NCI-H82 (cell line): ENCODE measurements around the gene EGR2.

Source experiments
- DNase-seq: peaks from one replicate; lab custom pipeline; 2025; lab: John Stamatoyannopoulos, UW

The EGR2 gene

DNA sequence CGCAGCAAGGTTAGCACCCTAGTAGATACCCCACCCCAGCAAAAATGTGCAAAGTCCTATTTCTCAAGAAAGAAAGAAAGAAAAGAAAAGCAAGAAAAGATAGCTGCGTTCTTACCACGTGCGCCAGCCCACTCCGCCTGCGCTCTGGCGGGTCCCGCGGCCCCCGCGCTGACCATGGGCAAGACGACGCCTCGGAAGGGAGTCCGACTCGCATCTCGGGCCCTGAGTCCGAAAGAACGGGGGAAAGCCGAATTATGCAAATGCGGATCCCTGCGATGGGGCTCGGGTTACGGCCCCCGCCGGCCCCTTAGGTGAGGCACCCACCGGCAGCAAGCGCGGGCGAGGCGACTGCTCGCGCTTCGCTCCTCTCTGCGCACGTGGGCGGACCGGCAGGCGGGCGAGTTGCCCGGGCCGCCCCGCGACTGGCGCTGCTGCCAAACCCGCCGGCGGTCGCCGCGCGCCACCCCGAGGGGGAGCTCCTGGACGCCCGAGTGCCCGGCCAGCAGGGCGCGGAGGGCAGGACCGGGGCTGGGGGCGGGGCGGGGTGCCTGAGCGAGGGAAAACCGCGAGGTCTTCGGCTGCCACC, 2.4 kb upstream of the EGR2 start:
- DNase-seq: peak; percentile 14

- peak; percentile 65 for DNase-seq
Observed at GRCh38 chr10:62817766-62818425, 1.7 kb upstream of the EGR2 start.

DNA sequence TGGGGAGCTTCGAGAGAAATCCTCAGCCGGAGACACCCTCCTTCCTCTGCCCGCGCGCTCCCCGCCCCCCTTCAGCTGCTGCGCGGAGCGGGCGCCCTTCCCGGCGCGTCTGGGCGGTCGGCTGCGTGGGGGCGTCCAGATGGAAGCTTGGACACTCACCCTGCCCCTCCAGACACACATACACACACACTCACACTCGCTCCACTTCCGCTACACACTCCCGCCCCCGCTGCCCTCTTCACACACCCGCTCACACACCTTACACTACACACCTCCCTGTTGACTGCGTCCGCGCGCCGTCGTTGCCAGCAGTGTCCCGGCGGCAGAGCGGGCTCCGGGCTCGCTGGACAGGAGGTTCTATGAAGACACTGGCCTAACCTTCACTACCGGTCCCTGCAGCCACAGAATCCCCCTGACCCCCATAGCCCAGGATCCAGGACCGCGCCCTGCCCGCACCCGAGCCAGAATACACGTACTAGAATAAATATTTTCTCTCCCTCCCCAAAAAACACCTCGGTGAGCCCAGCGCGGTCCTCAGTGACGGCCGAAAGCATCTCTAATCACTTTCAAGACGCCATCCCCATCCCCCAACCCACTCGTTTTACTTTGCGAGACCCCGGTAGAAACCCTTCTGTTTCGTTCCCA, 1.1 kb upstream of the EGR2 start:
- no peak for DNase-seq

GRCh38 chr10:62816076-62816330, 163 bp downstream of the EGR2 start:
- no peak for DNase-seq

DNA sequence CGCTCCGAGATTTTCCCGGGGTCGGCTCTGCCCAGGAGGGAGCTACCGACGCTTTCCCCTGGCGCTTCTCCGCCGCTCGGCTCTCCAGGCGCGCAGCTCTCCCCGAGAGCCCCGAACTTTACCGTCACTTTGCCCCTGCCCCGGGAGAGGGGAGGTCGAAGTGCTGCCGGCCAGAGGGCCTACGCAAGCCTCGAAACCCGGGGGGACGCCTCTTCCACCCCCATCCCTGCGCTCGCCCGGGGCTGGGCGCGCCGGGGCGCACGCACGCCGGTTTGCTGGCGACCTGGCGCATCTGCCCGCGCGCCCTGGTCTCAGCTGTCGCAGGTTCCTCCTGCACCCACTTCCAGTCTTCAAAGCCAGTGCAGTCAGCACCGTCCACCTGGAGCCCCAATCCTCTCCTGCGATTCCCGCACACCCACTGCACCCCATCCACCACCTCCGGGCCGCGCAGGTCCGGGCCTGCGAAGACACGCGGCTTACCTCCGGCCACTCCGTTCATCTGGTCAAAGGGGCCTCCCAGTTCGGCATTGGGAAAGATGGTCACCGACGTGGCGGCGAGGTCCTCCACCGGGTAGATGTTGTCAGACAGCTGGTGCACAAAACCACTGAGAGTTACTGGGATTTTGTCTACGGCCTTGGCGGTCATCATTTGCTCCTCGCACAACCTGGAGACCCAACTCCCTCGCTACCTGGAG, 638 bp downstream of the EGR2 start:
- no peak for DNase-seq

- no peak for DNase-seq
Observed at GRCh38 chr10:62814756-62815380, 1.3 kb downstream of the EGR2 start.

GRCh38 chr10:62813981-62814380, 2.2 kb downstream of the EGR2 start:
- DNase-seq: no peak

- DNase-seq: no peak
Observed at GRCh38 chr10:62813453-62813852, 2.7 kb downstream of the EGR2 start.

DNA sequence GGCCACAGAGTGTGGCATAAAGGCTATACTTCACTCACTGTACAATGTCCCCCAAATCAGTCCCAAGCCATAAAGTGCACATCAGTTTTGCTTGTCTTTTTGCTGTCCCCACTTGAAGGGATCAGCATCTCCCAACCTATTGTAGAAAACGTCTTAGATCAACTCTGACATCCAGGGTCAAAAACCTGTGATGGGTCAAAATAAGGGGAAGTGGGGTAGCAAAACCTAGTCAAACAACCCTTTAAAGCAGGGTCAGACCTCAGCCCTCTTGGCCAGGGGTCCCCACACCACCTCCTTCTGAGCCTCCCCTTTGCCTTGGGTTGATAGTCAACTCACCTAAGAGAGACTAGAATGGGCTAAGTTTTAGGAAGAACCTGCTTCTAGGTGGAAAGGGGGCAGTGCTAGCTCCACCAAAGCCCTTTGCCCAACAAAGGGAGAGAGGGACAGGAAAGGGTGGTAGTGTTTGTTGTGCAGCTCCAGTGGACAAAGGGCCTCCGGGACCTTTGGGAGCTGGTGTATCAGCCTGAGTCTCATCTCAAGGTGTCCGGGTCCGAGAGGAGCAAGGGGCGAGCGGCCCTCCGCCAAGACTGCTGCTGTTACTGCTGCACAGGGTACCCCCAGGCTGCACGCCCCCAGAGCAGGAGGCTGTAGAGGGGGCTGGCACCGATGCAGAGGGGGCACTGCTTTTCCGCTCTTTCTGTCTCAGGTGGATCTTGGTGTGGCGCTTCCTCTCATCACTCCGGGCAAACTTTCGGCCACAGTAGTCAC, 3.3 kb downstream of the EGR2 start:
- no peak for DNase-seq

DNA sequence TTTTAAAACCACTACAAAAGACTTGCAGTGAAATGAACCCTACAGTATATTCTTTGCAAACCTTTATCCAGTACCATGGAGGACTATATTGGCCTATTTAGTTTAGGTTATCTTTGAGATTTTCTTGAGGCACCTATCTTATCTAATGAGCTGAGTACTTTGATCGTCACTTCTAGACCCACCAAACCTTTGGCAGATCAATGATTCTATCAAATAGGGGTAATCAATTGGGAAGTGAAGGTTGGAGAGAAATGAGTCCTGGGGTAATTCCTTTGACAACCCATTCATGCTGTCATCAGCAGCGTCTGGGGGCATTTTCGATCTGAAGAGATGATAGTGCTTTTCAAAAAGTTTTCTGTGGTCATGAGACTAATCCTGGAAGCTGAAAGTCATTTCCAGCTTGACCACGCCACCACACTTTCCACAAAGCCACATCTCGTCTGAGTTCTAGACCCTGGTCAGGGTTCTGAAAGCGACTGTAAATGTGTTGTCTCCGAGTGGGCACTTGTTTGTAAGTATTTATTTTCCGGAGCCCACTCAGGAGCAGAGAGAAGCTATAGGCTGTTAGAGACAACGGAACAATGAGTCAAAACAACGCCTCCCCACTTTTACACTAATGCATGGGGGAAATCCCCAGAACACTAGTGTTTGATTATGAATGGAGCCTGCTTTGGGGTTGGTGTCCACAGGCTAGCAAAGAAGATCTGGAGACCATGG, 4.8 kb downstream of the EGR2 start:
- no peak for DNase-seq

- DNase-seq: no peak
Observed at GRCh38 chr10:62810156-62810902, 5.8 kb downstream of the EGR2 start.

- DNase-seq: no peak
Observed at GRCh38 chr10:62806251-62806650, 9.9 kb downstream of the EGR2 start.

GRCh38 chr10:62805231-62806099, 10.7 kb downstream of the EGR2 start:
- peak; percentile 34 for DNase-seq

DNA sequence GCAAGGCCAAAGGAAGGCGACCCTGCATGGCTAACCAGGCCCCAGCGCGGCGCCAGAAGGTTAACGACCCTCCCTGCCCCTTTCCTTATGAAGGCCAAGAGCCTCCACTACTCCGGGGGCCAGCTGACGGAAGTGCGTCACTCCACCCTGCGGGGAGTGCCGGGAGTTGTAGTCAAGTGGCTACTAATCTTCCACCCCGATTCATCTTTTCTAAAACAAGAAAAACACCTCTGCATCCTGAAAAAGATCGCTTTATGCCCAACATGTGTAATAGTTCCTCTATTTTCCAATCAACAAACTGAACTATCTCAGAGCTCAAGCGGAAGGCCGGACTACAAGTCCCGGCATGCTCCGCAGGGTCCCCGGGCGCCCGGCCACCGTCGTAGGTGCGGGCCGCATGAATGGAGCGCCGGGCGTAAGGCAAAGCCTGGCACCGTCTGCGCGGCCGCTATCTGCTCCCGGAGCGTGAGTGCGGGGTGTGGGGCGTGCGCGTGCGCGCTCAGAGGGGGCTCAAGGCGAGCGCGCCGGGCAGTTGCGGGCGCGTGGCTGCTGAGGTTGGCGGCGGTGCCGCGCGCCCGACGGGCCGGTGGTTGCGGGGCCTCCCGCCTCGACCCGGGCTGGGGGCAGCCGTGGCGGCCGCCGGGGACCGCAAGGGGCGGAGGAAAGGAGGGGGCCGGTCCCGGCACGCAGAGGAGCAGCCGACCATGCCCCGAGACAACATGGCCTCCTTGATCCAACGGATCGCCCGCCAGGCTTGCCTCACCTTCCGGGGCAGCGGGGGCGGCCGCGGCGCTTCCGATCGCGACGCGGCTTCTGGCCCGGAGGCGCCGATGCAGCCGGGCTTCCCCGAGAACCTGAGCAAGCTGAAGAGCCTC, 11.6 kb downstream of the EGR2 start, which contains the start of gene ADO:
Gene ADO, plus strand, starts transcription at position 365 of the 875 bp plus-strand sequence. Its CDS starts 340 bp downstream, at position 705.
- DNase-seq: peak; percentile 90

DNA sequence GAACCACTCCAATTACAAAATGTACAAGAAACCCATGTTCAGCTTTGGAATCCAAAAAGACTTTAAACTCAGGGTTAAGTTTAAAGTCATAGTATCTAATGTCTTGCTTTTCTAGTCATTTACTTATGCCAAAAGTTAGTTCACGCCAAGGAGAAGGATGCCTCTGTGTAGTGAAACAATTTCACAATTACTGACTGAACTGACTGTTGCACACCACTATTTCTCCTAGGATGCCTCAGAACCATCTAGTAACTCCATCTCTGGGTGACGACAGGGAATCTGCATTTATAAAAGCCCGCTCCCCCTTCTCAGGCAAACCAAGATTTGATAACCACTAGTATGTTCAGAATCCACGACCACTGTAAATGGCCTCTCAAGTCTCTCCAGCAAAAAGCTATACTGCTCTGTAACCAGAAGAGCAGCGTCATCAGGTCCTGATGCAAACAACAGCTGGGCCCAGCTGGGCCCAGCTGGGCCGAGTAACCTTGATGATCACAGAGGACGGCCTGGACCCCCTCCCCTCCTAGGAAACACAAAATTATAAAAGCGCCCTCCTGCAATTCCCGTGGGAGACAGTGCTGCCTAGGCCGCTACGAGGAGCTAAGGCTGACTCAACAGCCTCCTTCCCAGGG, 12.3 kb downstream of the EGR2 start:
- no peak for DNase-seq

GRCh38 chr10:62801871-62802270, 14.3 kb downstream of the EGR2 start:
- DNase-seq: no peak

- DNase-seq: no peak
Observed at GRCh38 chr10:62796896-62797295, 19.3 kb downstream of the EGR2 start.

DNA sequence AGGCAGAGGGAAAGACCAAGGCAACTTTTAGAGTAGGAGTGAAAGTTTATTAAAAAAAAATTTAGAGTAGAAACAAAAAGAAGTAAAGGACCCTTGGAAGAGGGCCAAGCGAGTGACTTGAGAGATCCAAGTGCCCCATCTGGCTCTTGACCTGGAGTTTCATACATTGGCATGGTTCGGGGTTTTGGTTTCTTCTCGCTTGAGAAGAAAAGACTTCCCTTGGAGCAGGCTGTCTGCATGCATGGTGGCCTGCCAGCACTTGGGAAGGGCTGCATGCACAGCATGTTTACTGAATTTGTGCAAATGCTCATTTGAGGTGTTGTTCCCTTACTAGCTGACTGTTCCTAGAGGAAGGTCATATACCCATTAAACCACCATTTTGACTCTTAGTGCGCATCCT, 20.4 kb downstream of the EGR2 start:
- DNase-seq: no peak
